Occipital lobe (tissue), 2 donors: Measurements from ENCODE around the gene PTPRG. TPM values are rescaled to one million over a fixed set of nuclear protein-coding genes. Genes with fewer than 3 reads are reported as not detected.

Experiments used
- DNase-seq: peaks from one replicate; lab custom pipeline; 2025; lab: John Stamatoyannopoulos, UW
- total RNA-seq: library from RNA; depleted of rRNA; stranded (reverse); fragments of >200 nt; gene quantifications from one replicate; pipeline ENCODE4 v1.2.3, GENCODE V29; 2014

Gene PTPRG
- total RNA-seq, 1 donor from 2014 or later, result 81.4 TPM

GRCh38 chr3:61922118-61922517, 360.7 kb downstream of the PTPRG start:
- DNase-seq, result no peak

- DNase-seq, result no peak
These were observed 362.8 kb downstream of the PTPRG start for GRCh38 chr3:61924090-61924735.

DNA sequence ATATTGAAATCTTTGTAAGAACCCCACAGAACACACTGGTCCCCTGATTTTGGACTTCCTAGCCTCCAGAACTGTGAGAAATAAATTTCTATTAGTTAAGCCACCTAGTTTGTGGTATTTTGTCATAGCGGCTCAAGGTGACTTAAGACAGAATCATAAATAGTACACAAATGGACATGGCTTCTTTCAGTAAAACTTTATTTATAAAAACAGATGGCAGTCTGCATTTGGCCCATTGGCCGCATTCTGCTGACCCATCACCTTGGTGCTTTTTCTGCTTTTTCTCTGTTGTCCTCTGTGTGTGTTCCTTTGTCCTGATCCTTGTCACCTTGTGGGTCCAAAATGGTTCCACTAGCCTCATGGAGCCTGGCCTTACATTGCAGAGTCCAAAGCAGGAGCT, 363.6 kb downstream of the PTPRG start:
- no peak for DNase-seq

GRCh38 chr3:61925721-61926120, 364.4 kb downstream of the PTPRG start:
- DNase-seq, result no peak

- no peak for DNase-seq
These were observed 365.6 kb downstream of the PTPRG start for GRCh38 chr3:61926923-61927322.

DNA sequence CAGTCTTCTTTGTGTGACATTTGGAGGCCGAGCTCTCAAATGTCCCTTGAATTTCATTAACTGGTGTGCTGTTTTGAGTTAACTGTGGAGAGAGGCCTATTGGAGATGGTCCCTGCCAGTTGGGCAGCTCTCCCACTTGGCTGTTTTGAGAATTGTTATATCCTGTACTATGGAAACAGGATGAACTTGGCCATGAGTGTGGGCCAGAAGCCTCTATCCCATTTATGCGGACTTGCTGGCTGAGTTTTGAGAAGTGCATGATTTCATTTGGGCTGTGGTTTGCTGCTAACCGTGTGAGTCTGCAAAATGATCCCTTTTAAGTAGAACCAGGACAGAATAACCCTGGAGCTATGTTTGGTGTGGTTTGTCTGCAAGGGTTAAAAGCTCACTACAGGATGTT, 366.0 kb downstream of the PTPRG start:
- peak; percentile 48 for DNase-seq

GRCh38 chr3:61928039-61928438, 366.7 kb downstream of the PTPRG start:
- no peak for DNase-seq

DNA sequence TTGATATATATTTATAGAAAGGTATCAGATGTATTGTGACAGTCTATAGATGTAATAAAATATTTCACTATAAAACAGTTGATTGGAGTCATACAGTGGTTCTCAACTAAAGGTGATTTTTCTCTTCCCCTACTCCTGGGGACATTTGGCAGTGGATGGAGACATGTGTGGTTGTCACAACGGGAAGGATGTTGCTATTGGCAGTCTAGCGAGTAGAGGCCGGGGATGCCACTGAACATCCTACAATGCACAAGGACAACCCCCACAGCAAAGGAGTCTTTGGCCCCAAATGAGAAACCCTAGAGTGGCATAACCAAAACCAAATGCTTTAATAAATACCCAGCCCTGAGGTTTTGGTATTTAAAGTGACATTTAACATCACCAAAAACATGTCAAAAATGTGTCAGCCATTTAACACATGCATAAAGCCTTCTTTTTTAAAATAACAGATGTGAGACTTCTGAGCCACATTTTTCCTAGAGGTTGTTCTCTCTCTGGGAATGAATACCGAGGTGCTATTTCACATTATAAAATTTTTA, 367.5 kb downstream of the PTPRG start:
- no peak for DNase-seq

DNA sequence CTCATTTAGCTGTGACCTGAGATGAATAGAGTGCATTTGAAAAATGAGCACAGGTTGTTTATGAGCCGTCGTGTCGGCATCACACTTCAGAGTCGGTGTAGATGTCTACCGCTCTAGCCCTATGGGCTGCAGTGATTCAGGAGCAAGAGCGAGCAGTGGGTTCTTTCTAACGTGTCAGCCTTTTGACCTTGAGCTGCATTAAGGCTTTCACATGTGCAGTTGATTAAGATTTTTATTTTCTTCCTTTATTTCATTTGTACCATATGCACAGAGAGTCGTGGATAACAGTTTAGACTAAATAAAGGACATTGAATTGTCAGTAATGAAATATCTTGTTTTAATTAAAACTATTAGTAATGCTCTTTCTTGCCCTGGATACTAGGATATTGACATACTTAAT, 368.2 kb downstream of the PTPRG start:
- DNase-seq, result no peak

GRCh38 chr3:61932499-61932898, 371.1 kb downstream of the PTPRG start:
- no peak for DNase-seq

DNA sequence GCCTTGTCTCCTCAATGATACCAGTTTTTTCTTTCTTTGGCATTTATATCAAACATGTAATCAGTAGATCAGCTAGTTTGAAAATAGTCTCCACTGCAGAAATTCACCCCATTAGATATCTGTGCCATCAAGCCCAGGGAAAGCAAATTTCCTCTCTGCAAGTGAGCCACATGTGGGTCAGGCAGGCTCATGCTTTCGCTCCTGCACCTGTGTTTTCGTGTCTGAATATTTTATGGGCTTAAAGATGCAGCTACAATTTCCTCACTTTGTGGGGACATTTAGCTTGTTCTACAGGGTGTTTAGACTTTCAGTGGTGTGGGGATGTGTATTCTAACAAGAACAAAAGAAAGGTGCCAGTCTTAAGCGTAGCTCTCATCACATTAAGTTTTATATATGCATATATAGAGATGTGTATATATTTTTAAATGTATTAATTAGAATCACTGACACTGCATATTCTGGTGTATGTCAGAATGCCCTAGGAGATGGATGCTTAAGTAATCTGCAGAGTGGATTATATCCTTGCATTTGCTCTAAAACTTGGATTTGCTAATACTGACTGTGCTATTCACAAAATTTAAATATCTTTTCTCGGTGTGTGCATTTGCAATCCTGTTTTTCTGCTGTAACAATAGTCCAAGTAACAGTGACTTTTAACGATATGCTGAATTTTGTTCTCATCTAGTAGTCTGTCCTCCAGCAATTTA, 372.6 kb downstream of the PTPRG start:
- DNase-seq, result no peak

DNA sequence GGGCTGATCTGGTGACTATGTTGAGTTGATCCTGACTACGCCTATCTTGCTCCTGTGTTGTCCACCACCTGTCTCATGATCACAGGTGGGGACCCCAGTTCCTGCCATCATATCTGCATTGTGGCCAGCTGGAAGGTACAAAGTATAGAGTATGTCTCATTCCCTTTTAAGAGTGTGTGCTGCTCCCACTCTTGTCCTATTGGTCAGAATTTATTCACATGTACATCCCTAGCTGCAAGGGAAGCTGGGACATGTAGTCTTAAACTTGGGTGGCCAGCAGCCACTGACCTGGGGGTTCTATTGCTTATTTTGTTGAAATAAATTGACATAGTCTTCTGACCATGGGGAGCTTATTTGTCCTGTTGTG, 373.1 kb downstream of the PTPRG start:
- DNase-seq, result no peak

- DNase-seq, result no peak
These were observed 374.4 kb downstream of the PTPRG start for GRCh38 chr3:61935814-61936213.

DNA sequence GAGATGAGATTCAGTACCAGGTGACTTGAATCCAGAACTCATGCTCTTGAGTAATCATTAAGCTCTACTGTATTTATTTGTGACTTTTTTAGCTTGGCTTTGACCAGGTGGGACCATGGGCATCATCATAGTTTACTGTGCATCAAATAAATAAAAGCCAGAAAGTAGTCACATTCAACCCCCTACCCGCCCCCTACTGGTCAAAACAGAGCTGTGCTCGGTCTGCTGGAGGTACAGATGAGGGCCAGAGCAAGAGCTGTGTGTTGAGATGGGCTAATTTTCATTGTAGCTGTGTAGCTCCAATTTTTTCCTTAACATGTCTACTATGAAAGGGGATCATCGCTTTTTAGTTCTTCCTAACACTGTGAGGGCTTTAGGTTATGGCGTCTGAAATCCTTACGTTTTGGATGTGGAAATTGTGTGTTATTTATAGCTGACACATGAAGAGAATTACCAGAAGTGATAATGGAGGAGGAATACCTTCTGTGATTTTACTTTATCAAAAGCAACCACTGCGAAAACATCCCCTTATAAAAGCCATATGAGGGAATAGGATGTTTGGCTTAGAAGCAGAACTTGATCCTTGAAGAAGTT, 375.1 kb downstream of the PTPRG start:
- DNase-seq, result no peak

GRCh38 chr3:61937477-61937876, 376.1 kb downstream of the PTPRG start:
- no peak for DNase-seq

DNA sequence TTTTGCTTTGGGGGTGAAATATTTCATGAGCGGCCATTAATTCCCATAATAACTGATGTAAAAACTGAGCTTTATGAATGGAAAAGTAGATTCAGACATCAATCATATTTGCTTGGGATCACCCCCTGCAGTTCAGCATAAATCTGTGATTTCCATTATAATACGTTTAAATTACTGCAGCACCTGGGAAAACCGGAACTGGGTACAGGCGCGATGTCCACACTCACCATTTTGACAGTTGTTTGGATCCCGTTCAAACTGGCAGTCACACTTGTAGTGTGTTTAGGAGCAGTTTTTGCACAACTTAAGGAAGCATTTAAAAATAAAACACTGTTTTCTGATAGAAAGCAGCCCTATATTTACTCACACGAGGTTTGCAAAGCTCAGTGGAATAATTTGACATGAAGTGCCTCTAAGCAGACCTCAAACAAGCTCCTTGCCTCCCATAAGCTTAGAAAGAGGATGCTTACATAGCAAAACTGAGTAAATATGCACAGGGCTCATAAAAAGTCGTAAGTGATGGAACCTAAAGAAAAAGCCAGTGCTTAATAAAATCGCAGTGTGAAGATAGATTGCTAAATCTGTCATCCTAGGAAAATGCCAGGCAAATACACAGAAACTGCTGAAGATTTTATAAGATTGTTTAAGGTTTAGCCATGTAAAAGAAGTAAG, 377.6 kb downstream of the PTPRG start:
- DNase-seq, result no peak

DNA sequence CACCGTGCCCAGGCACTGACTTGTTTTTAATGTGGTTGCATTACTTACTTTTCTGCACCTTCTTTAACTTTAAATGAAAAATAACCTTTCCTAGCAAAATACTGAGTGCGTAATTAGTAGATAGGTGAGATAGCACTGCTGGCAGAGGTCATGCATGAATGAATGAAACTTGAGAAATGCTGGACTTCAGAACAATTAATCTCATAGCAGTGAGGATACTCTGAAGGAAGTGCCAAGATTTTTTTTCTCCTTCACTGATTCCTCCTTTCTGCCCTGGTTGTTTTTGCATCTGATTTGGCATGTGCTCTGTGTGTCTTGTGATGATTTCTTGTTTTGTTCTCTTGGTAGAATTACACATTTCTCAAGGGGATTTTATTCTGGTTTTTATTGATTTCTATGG, 378.9 kb downstream of the PTPRG start:
- DNase-seq, result no peak

- no peak for DNase-seq
These were observed 382.6 kb downstream of the PTPRG start for GRCh38 chr3:61943975-61944374.

DNA sequence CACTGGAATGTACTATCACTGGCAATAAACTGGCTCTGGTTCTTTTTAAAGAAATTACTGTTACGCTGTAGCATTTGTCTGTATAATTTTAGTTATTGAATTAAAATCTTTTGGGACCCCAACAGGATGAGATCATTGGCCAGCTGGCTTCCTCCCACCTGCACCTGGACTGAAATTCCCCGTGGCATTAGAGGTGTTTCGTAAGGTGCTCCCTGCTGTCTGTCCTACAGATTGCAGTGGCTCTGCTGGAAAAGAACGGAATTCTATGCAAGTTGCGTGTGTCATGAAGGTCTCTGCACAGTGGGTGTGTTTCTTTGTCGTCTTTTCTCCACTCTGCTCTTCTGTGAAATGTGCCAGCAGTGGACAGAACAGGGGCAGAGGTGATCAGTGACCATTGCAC, 383.4 kb downstream of the PTPRG start:
- DNase-seq, result no peak

GRCh38 chr3:61945657-61946056, 384.3 kb downstream of the PTPRG start:
- DNase-seq, result no peak

DNA sequence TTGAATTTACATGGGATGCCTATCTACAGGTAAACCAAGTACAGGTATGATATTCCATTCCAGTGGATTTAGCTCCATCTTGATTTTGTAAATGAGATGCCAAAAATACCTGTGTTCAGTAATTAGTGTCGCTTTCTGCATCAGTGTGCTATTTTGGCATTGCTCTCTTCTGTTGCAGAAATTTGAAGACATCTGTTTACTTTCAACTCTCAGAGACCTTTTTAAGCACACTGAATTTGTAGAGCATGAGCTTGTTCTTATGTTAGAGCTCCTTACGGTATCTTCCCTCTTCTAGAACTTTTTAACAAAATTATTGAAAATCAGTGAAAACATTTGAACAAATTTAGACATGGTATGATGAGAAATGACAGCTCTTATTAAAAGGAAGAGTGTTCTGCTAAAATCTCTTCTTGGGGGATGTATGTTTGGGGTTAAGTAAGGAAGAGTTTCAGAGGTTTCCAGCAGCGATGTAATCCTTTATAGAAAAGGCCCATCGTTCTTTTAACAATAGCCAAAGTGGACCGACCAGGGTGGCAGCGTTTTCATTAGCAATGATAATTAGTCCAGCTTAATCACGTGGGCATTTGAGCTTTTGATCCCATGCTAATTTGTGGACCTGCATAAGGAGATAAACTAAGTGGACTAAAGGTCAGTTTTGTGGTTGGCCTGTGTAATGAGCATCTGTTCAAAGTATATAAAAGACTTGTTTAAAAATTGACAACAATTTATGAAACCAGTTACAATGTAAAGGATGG, 385.4 kb downstream of the PTPRG start:
- DNase-seq, result no peak

DNA sequence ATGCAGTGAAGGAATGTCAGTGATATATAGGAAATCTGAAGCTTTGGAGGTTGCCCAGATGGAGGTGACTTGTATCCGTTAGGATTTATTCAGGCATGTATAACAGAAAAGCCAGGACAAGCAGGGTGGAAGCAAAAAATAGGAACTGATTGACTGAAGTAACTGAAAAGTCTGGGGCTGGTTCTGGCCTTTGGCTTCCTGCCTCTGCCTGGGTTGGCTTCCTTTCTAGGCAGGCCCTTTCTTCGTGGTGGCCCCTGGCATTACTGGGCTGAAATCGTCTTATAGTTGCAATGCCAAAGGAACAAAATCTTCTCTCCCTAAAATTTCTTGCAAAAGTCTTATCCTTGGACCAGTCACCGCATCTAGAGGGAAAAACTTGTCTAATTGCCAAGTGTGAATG, 386.1 kb downstream of the PTPRG start:
- no peak for DNase-seq
